Measurements from ENCODE around the gene RUFY1.

GRCh38 chr5:179606071-179606909 lies 55.9 kb downstream of the RUFY1 start:
- TF ChIP-seq CTCF (IDR thresholded peaks at IDR 0.05; ENCODE audit: insufficient read depth, low read length) (no peak), POLR2AphosphoS5 (IDR thresholded peaks at IDR 0.05; ENCODE audit: low read depth) (no peak), SPI1 (IDR thresholded peaks at IDR 0.05; ENCODE audit: borderline replicate concordance, low read depth) (no peak)
- TF ChIP-seq, protein P1, sequence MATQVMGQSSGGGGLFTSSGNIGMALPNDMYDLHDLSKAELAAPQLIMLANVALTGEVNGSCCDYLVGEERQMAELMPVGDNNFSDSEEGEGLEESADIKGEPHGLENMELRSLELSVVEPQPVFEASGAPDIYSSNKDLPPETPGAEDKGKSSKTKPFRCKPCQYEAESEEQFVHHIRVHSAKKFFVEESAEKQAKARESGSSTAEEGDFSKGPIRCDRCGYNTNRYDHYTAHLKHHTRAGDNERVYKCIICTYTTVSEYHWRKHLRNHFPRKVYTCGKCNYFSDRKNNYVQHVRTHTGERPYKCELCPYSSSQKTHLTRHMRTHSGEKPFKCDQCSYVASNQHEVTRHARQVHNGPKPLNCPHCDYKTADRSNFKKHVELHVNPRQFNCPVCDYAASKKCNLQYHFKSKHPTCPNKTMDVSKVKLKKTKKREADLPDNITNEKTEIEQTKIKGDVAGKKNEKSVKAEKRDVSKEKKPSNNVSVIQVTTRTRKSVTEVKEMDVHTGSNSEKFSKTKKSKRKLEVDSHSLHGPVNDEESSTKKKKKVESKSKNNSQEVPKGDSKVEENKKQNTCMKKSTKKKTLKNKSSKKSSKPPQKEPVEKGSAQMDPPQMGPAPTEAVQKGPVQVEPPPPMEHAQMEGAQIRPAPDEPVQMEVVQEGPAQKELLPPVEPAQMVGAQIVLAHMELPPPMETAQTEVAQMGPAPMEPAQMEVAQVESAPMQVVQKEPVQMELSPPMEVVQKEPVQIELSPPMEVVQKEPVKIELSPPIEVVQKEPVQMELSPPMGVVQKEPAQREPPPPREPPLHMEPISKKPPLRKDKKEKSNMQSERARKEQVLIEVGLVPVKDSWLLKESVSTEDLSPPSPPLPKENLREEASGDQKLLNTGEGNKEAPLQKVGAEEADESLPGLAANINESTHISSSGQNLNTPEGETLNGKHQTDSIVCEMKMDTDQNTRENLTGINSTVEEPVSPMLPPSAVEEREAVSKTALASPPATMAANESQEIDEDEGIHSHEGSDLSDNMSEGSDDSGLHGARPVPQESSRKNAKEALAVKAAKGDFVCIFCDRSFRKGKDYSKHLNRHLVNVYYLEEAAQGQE (IDR thresholded peaks at IDR 0.05; ENCODE audit: insufficient replicate concordance, low read depth): no peak

Measured in HL-60 (cell line).